ENCODE data around the gene TBX10.
"Not testable (repeated sequence)": the region's sequence is repeated elsewhere in the genome, so short reads cannot be mapped to it uniquely, and the experiment has no call there.

Gene TBX10

GRCh38 chr11:67662835-67663531, 23.4 kb upstream of the TBX10 start:
- no peak for TF ChIP-seq CTCF (conservative IDR thresholded peaks at IDR 0.05)
- H3K27ac ChIP-seq: no peak overlapping the region

GRCh38 chr11:67662142-67662834, 22.7 kb upstream of the TBX10 start:
- no peak overlapping the region for H3K27ac ChIP-seq

GRCh38 chr11:67660752-67661151, 21.2 kb upstream of the TBX10 start:
- not testable (repeated sequence) for H3K27ac ChIP-seq

More at GRCh38 chr11:67662142-67662834, 22.7 kb upstream of the TBX10 start:
- no peak for TF ChIP-seq CTCF (conservative IDR thresholded peaks at IDR 0.05)

GRCh38 chr11:67659651-67660165, 20.1 kb upstream of the TBX10 start:
- H3K27ac ChIP-seq: not testable (repeated sequence)

DNA sequence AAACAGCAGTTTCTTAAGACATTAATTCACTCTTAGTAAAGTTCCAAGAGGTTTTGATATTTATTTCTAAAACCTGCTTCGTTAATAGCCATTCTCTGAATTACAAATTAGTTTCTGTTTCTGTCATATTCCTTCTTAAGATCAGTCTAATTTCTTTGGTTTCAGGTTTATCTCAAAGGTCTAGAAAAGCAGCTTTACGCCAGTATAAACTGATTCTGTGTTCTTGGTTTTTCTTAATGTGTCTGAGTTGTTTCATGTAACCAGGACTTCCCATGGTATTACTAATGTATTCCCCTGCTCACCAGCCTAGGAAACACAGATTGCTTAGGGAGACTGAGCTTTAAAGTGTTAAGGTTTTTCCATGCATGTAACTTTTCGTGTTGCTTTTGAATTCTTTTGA, 17.7 kb upstream of the TBX10 start:
- peak overlapping the region; percentile 71 for H3K27ac ChIP-seq
- TF ChIP-seq CTCF (conservative IDR thresholded peaks at IDR 0.05): no peak

GRCh38 chr11:67656278-67656922, 16.8 kb upstream of the TBX10 start:
- H3K27ac ChIP-seq: peak overlapping the region; percentile 71
- no peak for TF ChIP-seq CTCF (conservative IDR thresholded peaks at IDR 0.05)

DNA sequence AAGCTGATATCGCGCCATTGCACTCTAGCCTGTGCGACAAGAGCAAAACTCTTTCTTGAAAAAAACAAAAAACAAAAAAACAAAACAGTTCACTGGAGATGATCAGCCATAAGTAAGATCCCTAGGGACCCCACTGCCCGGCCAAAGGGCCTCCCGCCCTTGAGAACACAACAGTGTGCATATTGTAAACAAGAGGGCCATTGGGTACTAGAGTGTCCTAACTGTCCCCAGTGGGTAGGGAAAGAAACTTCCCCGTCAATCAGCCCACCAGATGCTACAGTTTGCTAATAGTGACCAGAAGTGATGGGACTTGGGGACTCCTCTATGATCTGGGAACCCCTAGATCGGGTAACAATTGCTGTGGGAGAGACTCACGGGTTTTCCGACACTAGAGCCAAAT, 14.7 kb upstream of the TBX10 start:
- TF ChIP-seq CTCF (conservative IDR thresholded peaks at IDR 0.05): no peak
- H3K27ac ChIP-seq: no peak overlapping the region

- no peak for TF ChIP-seq CTCF (conservative IDR thresholded peaks at IDR 0.05)
- H3K27ac ChIP-seq: no peak overlapping the region
Observed at GRCh38 chr11:67652965-67653845, 13.6 kb upstream of the TBX10 start.
